H1 (cell line): Measurements from ENCODE around the gene SGCE. TPM values are rescaled to one million over a fixed set of nuclear protein-coding genes. Genes with fewer than 3 reads are reported as not detected.

Experiments
- CTCF ChIA-PET: fragments of 300-600 bp; sonication (Branson Sonifier 250); formaldehyde crosslinking; loops from one replicate; lab custom pipeline; 2021; ENCODE audit not compliant: partially characterized antibody; lab: Charles Lee
- POLR2A ChIA-PET: fragments of 300-600 bp; sonication (Branson Sonifier 250); formaldehyde crosslinking; loops from one replicate; lab custom pipeline; 2021; ENCODE audit warnings: inconsistent platforms; ENCODE audit not compliant: partially characterized antibody; lab: Charles Lee
- DNase-seq, 2 experiments: peaks; one replicate each; pipeline versions ENCODE4 v3.0.0 to v3.0.0-alpha.2; 2010 to 2022; ENCODE audit warnings: low spot score in 2 of 2, low read depth in 1 of 2, mixed read lengths in 1 of 2
- FAIRE-seq: peaks from 2 replicates; lab custom pipeline; 2011; peaks lifted over from hg19 to GRCh38; lab: Jason Lieb, UNC
- H2AFZ ChIP-seq: 2 replicates; pipeline ENCODE4 v1.8.1; 2012; ENCODE audit warnings: low read length, inconsistent platforms
- H2AK5ac ChIP-seq: 2 replicates; pipeline ENCODE4 v1.6.1; 2013; ENCODE audit warnings: low read depth, low read length
- H2BK120ac ChIP-seq: replicated peaks from 2 replicates; pipeline ENCODE3; 2013; ENCODE audit warnings: low read depth, low read length, inconsistent platforms
- H2BK12ac ChIP-seq: 2 replicates; pipeline ENCODE4 v1.6.1; 2013; ENCODE audit warnings: low read depth, low read length
- H2BK15ac ChIP-seq: 2 replicates; pipeline ENCODE4 v1.6.1; 2013; ENCODE audit warnings: low read length
- H2BK20ac ChIP-seq: 2 replicates; pipeline ENCODE4 v1.6.1; 2013; ENCODE audit warnings: low read length
- H2BK5ac ChIP-seq: 2 replicates; pipeline ENCODE4 v1.6.1; 2013; ENCODE audit warnings: low read depth, low read length
- H3K14ac ChIP-seq: 2 replicates; pipeline ENCODE4 v1.6.1; 2013; ENCODE audit warnings: inconsistent platforms; ENCODE audit not compliant: insufficient read length
- H3K18ac ChIP-seq: 2 replicates; pipeline ENCODE4 v1.6.1; 2013; ENCODE audit warnings: low read length; ENCODE audit errors: extremely low read depth
- H3K23ac ChIP-seq: 2 replicates; pipeline ENCODE4 v1.6.1; 2013; ENCODE audit warnings: inconsistent platforms; ENCODE audit not compliant: insufficient read length
- H3K23me2 ChIP-seq: 2 replicates; pipeline ENCODE4 v1.6.1; 2013; ENCODE audit warnings: low read depth, low read length
- H3K27ac ChIP-seq: 2 replicates; pipeline ENCODE4 v1.6.1; 2011; ENCODE audit warnings: low read depth, low read length, inconsistent platforms
- H3K27me3 ChIP-seq, 4 experiments: replicated peaks in 1 of 4; 1 replicate in 1 of 4; 2 replicates in 3 of 4; pipeline versions ENCODE4 v1.6.1 to v1.8.1; 2011 to 2013; ENCODE audit warnings: low read length in 3 of 4, mild to moderate bottlenecking in 3 of 4, inconsistent platforms in 2 of 4, mixed read lengths in 2 of 4, moderate library complexity in 1 of 4; ENCODE audit not compliant: control insufficient read depth in 3 of 4, insufficient read depth in 3 of 4; ENCODE audit errors: extremely low read depth in 1 of 4
- H3K36me3 ChIP-seq, 4 experiments: 2 replicates each; pipeline versions ENCODE4 v1.6.1 to v1.8.1; 2011 to 2013; ENCODE audit warnings: mild to moderate bottlenecking in 4 of 4, low read length in 3 of 4, moderate library complexity in 2 of 4, control low read depth in 1 of 4, inconsistent platforms in 1 of 4; ENCODE audit not compliant: insufficient read depth in 4 of 4, control insufficient read depth in 2 of 4
- H3K4ac ChIP-seq: replicated peaks from 2 replicates; pipeline ENCODE3; 2013; ENCODE audit warnings: low read length, low read depth, mixed read lengths, inconsistent platforms; ENCODE audit not compliant: insufficient read length
- H3K4me1 ChIP-seq, 4 experiments: replicated peaks in 1 of 4; 1 replicate in 1 of 4; 2 replicates in 3 of 4; pipeline versions ENCODE4 v1.6.1 to v1.8.1; 2011 to 2013; ENCODE audit warnings: low read length in 3 of 4, inconsistent platforms in 2 of 4, mixed read lengths in 1 of 4; ENCODE audit not compliant: insufficient read depth in 4 of 4, control insufficient read depth in 3 of 4
- H3K4me2 ChIP-seq, 2 experiments: 2 replicates each; pipeline versions ENCODE4 v1.6.1 to v1.8.1; 2011 to 2013; ENCODE audit warnings: low read depth in 2 of 2, low read length in 2 of 2, control low read depth in 1 of 2, inconsistent platforms in 1 of 2, mild to moderate bottlenecking in 1 of 2; ENCODE audit not compliant: insufficient read depth in 1 of 2
- H3K4me3 ChIP-seq, 4 experiments: fragments of 200-600, 300-600 bp in 1 of 4; sonication (generic), shearing (Covaris generic), sonication (Bioruptor Twin) in 1 of 4; 2 replicates each; pipeline versions ENCODE4 v1.5.1 to v1.8.1; 2011 to 2016; ENCODE audit warnings: low read length in 4 of 4, low read depth in 3 of 4, control low read depth in 2 of 4, inconsistent platforms in 2 of 4, mild to moderate bottlenecking in 2 of 4, mixed read lengths in 1 of 4, moderate library complexity in 1 of 4; ENCODE audit not compliant: insufficient read depth in 2 of 4; ENCODE audit errors: extremely low read depth in 1 of 4
- H3K56ac ChIP-seq: replicated peaks from 2 replicates; pipeline ENCODE3; 2013; ENCODE audit warnings: low read depth, mild to moderate bottlenecking, mixed read lengths, low read length, inconsistent platforms; ENCODE audit not compliant: insufficient read length
- H3K79me1 ChIP-seq: 2 replicates; pipeline ENCODE4 v1.6.1; 2013; ENCODE audit warnings: low read depth, low read length, control low read depth
- H3K79me2 ChIP-seq, 2 experiments: 2 replicates each; pipeline versions ENCODE4 v1.6.1 to v1.8.1; 2012 to 2013; ENCODE audit warnings: low read length in 2 of 2, mild to moderate bottlenecking in 2 of 2, inconsistent platforms in 1 of 2; ENCODE audit not compliant: insufficient read depth in 2 of 2, control insufficient read depth in 1 of 2
- H3K9ac ChIP-seq, 4 experiments: replicated peaks in 1 of 4; 1 replicate in 1 of 4; 2 replicates in 3 of 4; pipeline versions ENCODE4 v1.6.1 to v1.8.1; 2011 to 2013; ENCODE audit warnings: low read depth in 3 of 4, low read length in 3 of 4, control low read depth in 2 of 4, mild to moderate bottlenecking in 2 of 4, moderate library complexity in 2 of 4, inconsistent platforms in 1 of 4; ENCODE audit errors: extremely low read depth in 1 of 4
- H3K9me3 ChIP-seq, 2 experiments: 2 replicates each; pipeline versions ENCODE4 v1.6.1 to v1.8.1; 2012 to 2013; ENCODE audit warnings: mild to moderate bottlenecking in 2 of 2, moderate library complexity in 2 of 2, control low read depth in 1 of 2, inconsistent platforms in 1 of 2, low read depth in 1 of 2, low read length in 1 of 2, mixed read lengths in 1 of 2; ENCODE audit not compliant: insufficient read depth in 2 of 2
- H4K20me1 ChIP-seq, 2 experiments: replicated peaks in 1 of 2; 2 replicates each; pipeline versions ENCODE3 to v1.8.1; 2011 to 2013; ENCODE audit warnings: inconsistent platforms in 2 of 2, low read length in 2 of 2, mild to moderate bottlenecking in 1 of 2; ENCODE audit not compliant: insufficient read depth in 2 of 2, control insufficient read depth in 1 of 2
- H4K5ac ChIP-seq: 2 replicates; pipeline ENCODE4 v1.6.1; 2013; ENCODE audit warnings: low read length, low read depth, mixed read lengths, inconsistent platforms; ENCODE audit not compliant: insufficient read length
- H4K8ac ChIP-seq: 2 replicates; pipeline ENCODE4 v1.8.0; 2013; ENCODE audit warnings: mild to moderate bottlenecking, moderate library complexity, low read length, inconsistent platforms; ENCODE audit not compliant: insufficient read depth; ENCODE audit errors: extremely low read depth
- H4K91ac ChIP-seq: replicated peaks from 2 replicates; pipeline ENCODE3; 2013; ENCODE audit warnings: low read length, mixed read lengths, inconsistent platforms; ENCODE audit not compliant: insufficient read length
- EGR1 ChIP-seq: IDR thresholded peaks from 2 replicates; pipeline ENCODE4 v1.6.1; 2011; ENCODE audit warnings: low read depth, low read length, borderline replicate concordance
- EP300 ChIP-seq, 2 experiments: IDR thresholded peaks; 1 replicate in 1 of 2; 2 replicates in 1 of 2; pipeline ENCODE4 v1.6.1; 2011 to 2012; ENCODE audit warnings: low read depth in 2 of 2, low read length in 2 of 2, mild to moderate bottlenecking in 2 of 2, borderline replicate concordance in 1 of 2, inconsistent platforms in 1 of 2, moderate library complexity in 1 of 2
- JUND ChIP-seq: IDR thresholded peaks from 2 replicates; pipeline ENCODE4 v1.6.1; 2011; ENCODE audit warnings: mild to moderate bottlenecking, improper control_type of control experiment, low read length
- RFX5 ChIP-seq: IDR thresholded peaks from 2 replicates; pipeline ENCODE4 v1.6.1; 2011; ENCODE audit warnings: low read depth, low read length, improper control_type of control experiment, borderline replicate concordance
- RNF2 ChIP-seq: fragments of 200-900, 300-1000 bp; sonication (generic); IDR thresholded peaks from 2 replicates; pipeline ENCODE4 v1.7.1; 2016; ENCODE audit warnings: borderline replicate concordance, low read depth, mild to moderate bottlenecking, antibody characterized with exemption, low read length; ENCODE audit not compliant: poor library complexity, severe bottlenecking; ENCODE audit errors: missing control alignments
- SAP30 ChIP-seq: fragments of 300-600 bp; sonication (generic); IDR thresholded peaks from 2 replicates; pipeline ENCODE4 v1.7.1; 2012; ENCODE audit warnings: low read length, moderate library complexity, mild to moderate bottlenecking, inconsistent platforms; ENCODE audit not compliant: insufficient read depth, insufficient replicate concordance
- SP4 ChIP-seq: IDR thresholded peaks from 2 replicates; pipeline ENCODE4 v1.6.1; 2012; ENCODE audit warnings: low read length, inconsistent platforms
- YY1 ChIP-seq: IDR thresholded peaks from 2 replicates; pipeline ENCODE4 v1.6.1; 2011; ENCODE audit warnings: low read depth, mild to moderate bottlenecking, low read length
- WGBS, 2 experiments: shearing (Covaris generic) in 1 of 2; methylation state at CpG; one replicate each; pipeline versions ENCODE4 v1.1.6 to v1.1.7; 2013 to 2015; ENCODE audit warnings: low lambda C conversion rate in 2 of 2, mixed read lengths in 2 of 2, inconsistent platforms in 1 of 2, low coverage in 1 of 2, missing lambda C conversion rate in 1 of 2; ENCODE audit not compliant: insufficient replicate concordance in 2 of 2, insufficient coverage in 1 of 2, insufficient read length in 1 of 2; ENCODE audit errors: extremely low coverage in 1 of 2, missing lambda C conversion rate in 1 of 2; 5-methylcytosine and 5-hydroxymethylcytosine counted together
- polyA plus RNA-seq, 7 experiments: library from polyadenylated mRNA; depleted of rRNA in 3 of 7; stranded (reverse) in 5 of 7; unstranded in 2 of 7; fragments of >200 nt in 5 of 7; fragments of 200-250 nt in 2 of 7; gene quantifications; 1 replicate in 5 of 7; 2 replicates in 1 of 7; 4 replicates in 1 of 7; pipeline versions ENCODE4 v1.2.1 to v1.2.3, GENCODE V29; 2011 to 2013; ENCODE audit warnings: missing spikeins in 2 of 7, mixed read lengths in 2 of 7
- total RNA-seq: library from RNA; stranded (reverse); fragmentation: NEBNext Ultra II Directional; extraction: Animal tissue kit (Norgen Biotek cat#: 25700); gene quantifications from 2 replicates; pipeline ENCODE4 v1.2.1, GENCODE V29; 2021
- TF ChIP-seq, protein P1 (sequence below), 3 experiments: IDR thresholded peaks; 1 replicate in 2 of 3; 2 replicates in 1 of 3; pipeline versions ENCODE4 v1.5.1 to v1.6.1; 2011; ENCODE audit warnings: low read length in 3 of 3, mild to moderate bottlenecking in 3 of 3, inconsistent platforms in 2 of 3, low read depth in 1 of 3, moderate library complexity in 1 of 3; ENCODE audit not compliant: insufficient read depth in 1 of 3; ENCODE audit errors: control extremely low read depth in 1 of 3

Gene SGCE
- total and polyA plus RNA-seq, 2 of the 8 experiments (the other 6 are each of a cell fraction or from before 2014, with no cell fraction given), result 12.8 to 25.0 TPM

DNA sequence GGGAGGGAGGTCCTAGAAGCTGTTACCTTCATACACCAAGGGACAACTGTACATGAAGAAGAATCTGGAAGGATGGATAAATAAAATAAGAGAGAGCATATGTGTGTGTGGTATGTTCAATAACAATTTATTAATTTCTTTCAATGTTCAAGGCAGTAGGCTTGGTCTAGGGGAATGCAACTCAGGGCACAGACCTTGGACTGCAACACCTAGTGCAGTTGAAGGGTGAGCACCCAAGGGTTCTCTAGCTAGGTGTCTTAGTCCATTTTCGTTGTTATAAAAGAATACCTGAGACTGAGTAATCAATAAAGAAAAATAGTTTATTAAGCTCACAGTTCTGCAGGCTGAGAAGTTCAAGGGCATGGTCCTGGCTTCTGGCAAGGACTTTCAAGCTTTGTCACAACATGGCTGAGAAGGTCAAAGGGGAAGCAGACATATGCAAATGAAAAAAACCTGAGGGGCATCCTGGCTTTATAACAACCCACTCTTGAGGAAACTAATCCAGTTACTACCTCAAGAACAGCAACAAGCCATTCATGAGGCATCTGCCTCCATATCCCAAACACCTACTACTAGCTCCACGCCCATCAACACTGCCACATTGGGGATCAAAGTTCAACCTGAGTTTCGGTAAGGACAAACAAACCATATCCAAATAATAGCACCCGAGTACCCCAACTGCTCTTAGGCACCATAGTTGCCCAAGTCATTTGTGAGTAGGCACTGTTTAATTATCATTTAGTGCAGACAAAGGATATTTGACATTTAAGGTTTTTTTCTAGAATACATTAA lies 15.7 kb upstream of the SGCE start:
- H3K9me3 ChIP-seq, result no peaks in the 10 kb centered on the region
- H2BK5ac ChIP-seq, result no peak overlapping the region
- H3K14ac ChIP-seq, result no peak overlapping the region
- H2BK120ac ChIP-seq, result no peak overlapping the region
- no peaks in the 10 kb centered on the region for H3K79me1 ChIP-seq
- no peaks in the 10 kb centered on the region for H3K27me3 ChIP-seq
- H4K20me1 ChIP-seq, result no peaks in the 10 kb centered on the region
- H3K4me1 ChIP-seq, result no peaks in the 10 kb centered on the region
- no peak overlapping the region for H3K4me2 ChIP-seq
- H4K5ac ChIP-seq, result no peak overlapping the region
- H3K23ac ChIP-seq, result no peak overlapping the region
- H3K4me3 ChIP-seq, result no peak overlapping the region
- H2AK5ac ChIP-seq, result no peak overlapping the region
- H2BK20ac ChIP-seq, result no peak overlapping the region
- no peaks in the 10 kb centered on the region for H3K36me3 ChIP-seq
- H3K27ac ChIP-seq, result no peak overlapping the region
- no peak overlapping the region for H2AFZ ChIP-seq
- no peak overlapping the region for H2BK15ac ChIP-seq
- H4K91ac ChIP-seq, result no peak overlapping the region
- no peak overlapping the region for H4K8ac ChIP-seq
- no peak overlapping the region for H3K18ac ChIP-seq
- no peak overlapping the region for H3K9ac ChIP-seq
- no peak overlapping the region for H3K4ac ChIP-seq
- FAIRE-seq, result no peak
- ChIA-PET POLR2A (no interaction called here), CTCF (no interaction called here)
- H3K79me2 ChIP-seq, result no peaks in the 10 kb centered on the region
- no peaks in the 10 kb centered on the region for H3K23me2 ChIP-seq
- no peak overlapping the region for H2BK12ac ChIP-seq
- WGBS, 2 experiments, result 86% methylated on average over 4 of the region's 4 CpGs; no CpG with 5 or more reads in 1 of the 2 experiments
- no peak overlapping the region for H3K56ac ChIP-seq
- DNase-seq, result no peak
- no peak for TF ChIP-seq YY1
- TF ChIP-seq SAP30, result no peak
- TF ChIP-seq, protein P1, sequence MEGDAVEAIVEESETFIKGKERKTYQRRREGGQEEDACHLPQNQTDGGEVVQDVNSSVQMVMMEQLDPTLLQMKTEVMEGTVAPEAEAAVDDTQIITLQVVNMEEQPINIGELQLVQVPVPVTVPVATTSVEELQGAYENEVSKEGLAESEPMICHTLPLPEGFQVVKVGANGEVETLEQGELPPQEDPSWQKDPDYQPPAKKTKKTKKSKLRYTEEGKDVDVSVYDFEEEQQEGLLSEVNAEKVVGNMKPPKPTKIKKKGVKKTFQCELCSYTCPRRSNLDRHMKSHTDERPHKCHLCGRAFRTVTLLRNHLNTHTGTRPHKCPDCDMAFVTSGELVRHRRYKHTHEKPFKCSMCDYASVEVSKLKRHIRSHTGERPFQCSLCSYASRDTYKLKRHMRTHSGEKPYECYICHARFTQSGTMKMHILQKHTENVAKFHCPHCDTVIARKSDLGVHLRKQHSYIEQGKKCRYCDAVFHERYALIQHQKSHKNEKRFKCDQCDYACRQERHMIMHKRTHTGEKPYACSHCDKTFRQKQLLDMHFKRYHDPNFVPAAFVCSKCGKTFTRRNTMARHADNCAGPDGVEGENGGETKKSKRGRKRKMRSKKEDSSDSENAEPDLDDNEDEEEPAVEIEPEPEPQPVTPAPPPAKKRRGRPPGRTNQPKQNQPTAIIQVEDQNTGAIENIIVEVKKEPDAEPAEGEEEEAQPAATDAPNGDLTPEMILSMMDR (IDR thresholded peaks at IDR 0.05; ENCODE audit: control extremely low read depth in 1 of 3, insufficient read depth in 1 of 3, low read depth in 1 of 3, low read length in 3 of 3), result no peak
- TF ChIP-seq RNF2, result no peak
- no peak for TF ChIP-seq RFX5
- TF ChIP-seq JUND, result no peak
- TF ChIP-seq EGR1, result no peak
- TF ChIP-seq SP4, result no peak
- no peak for TF ChIP-seq EP300 (IDR thresholded peaks at IDR 0.05; ENCODE audit: borderline replicate concordance in 1 of 2, low read depth in 2 of 2, low read length in 2 of 2)
